Common myeloid progenitor, CD34-positive (primary cell): ENCODE measurements around the gene ENPP5. TPM values are rescaled to one million over a fixed set of nuclear protein-coding genes. Genes with fewer than 3 reads are reported as not detected.

ENCODE experiments used
- CTCF ChIA-PET: fragments of 350-600 bp; sonication (Branson Sonifier 250); formaldehyde crosslinking; loops from one replicate; lab custom pipeline; 2021; ENCODE audit warnings: antibody characterized with exemption; lab: Charles Lee
- POLR2A ChIA-PET: fragments of 350-600 bp; sonication (Branson Sonifier 250); formaldehyde crosslinking; loops from one replicate; lab custom pipeline; 2021; ENCODE audit warnings: antibody characterized with exemption; lab: Charles Lee
- DNase-seq, 3 donors: peaks; one replicate each; pipeline versions ENCODE4 v3.0.0 to v3.0.0-alpha.2; 2013
- H3K27ac ChIP-seq, 2 experiments: 1 replicate in 1 of 2; 2 replicates in 1 of 2; pipeline ENCODE4 v1.7.0; 2013; ENCODE audit warnings: inconsistent platforms in 2 of 2, low read length in 2 of 2, mild to moderate bottlenecking in 2 of 2, low read depth in 1 of 2, moderate library complexity in 1 of 2; ENCODE audit not compliant: severe bottlenecking in 2 of 2, insufficient read depth in 1 of 2, poor library complexity in 1 of 2
- H3K27me3 ChIP-seq, 5 experiments: replicated peaks in 2 of 5; 1 replicate in 3 of 5; 2 replicates in 2 of 5; pipeline versions ENCODE4 v1.6.1 to v1.7.0; 2013; ENCODE audit warnings: low read length in 4 of 5, mild to moderate bottlenecking in 2 of 5, moderate library complexity in 2 of 5, inconsistent platforms in 1 of 5; ENCODE audit not compliant: insufficient read depth in 5 of 5, control insufficient read depth in 4 of 5
- H3K36me3 ChIP-seq, 4 experiments: 1 replicate in 2 of 4; 2 replicates in 2 of 4; pipeline versions ENCODE4 v1.6.1 to v1.7.0; 2013; ENCODE audit warnings: low read length in 3 of 4, control low read depth in 1 of 4, mild to moderate bottlenecking in 1 of 4; ENCODE audit not compliant: control insufficient read depth in 4 of 4, insufficient read depth in 4 of 4
- H3K4me1 ChIP-seq, 4 experiments: 1 replicate in 3 of 4; 2 replicates in 1 of 4; pipeline versions ENCODE4 v1.6.1 to v1.7.1; 2013; ENCODE audit warnings: low read length in 3 of 4, mild to moderate bottlenecking in 3 of 4, control low read depth in 1 of 4, inconsistent platforms in 1 of 4, moderate library complexity in 1 of 4; ENCODE audit not compliant: control insufficient read depth in 4 of 4, insufficient read depth in 4 of 4; ENCODE audit errors: control extremely low read depth in 1 of 4
- H3K4me3 ChIP-seq, 7 experiments: 1 replicate in 4 of 7; 2 replicates in 3 of 7; pipeline versions ENCODE4 v1.5.1 to v1.7.0; 2013; ENCODE audit warnings: mild to moderate bottlenecking in 7 of 7, low read length in 6 of 7, moderate library complexity in 6 of 7, inconsistent platforms in 2 of 7, low read depth in 2 of 7, control low read depth in 1 of 7; ENCODE audit not compliant: insufficient read depth in 4 of 7, control insufficient read depth in 1 of 7; ENCODE audit errors: extremely low read depth in 1 of 7
- H3K9me3 ChIP-seq, 5 experiments: 1 replicate in 4 of 5; 2 replicates in 1 of 5; pipeline versions ENCODE4 v1.6.1 to v1.7.1; 2013; ENCODE audit warnings: low read length in 4 of 5, mild to moderate bottlenecking in 2 of 5, inconsistent platforms in 1 of 5, low read depth in 1 of 5, moderate library complexity in 1 of 5; ENCODE audit not compliant: control insufficient read depth in 4 of 5, insufficient read depth in 2 of 5; ENCODE audit errors: control extremely low read depth in 1 of 5
- WGBS: methylation state at CpG from one replicate; pipeline ENCODE4 v1.1.5; 2013; ENCODE audit not compliant: insufficient coverage; 5-methylcytosine and 5-hydroxymethylcytosine counted together
- polyA plus RNA-seq: library from polyadenylated mRNA; unstranded; fragments of 120-200 nt; gene quantifications from one replicate; pipeline ENCODE4 v1.2.1, GENCODE V29; 2013

The ENPP5 gene
- 1.3 TPM for polyA plus RNA-seq

GRCh38 chr6:46170357-46171289 lies at the start of gene ENPP5:
Gene ENPP5, minus strand, starts transcription at chr6:46170980. Its CDS starts 2,718 bp downstream, at chr6:46168262.
- Histone ChIP-seq H3K27me3 (peaks cover 0 to 3% (median 0%) of the 10 kb centered on the region in 5 experiments), H3K4me3 (peak within 1 kb of the TSS; percentile 69 to 92 (median 82)), H3K9me3 (no peaks in the 10 kb centered on the region), H3K27ac (no peak within 1 kb of the TSS), H3K4me1 (peaks cover 0 to 12% (median 9%) of the 10 kb centered on the region in 4 experiments), H3K36me3 (no peaks in the 10 kb centered on the region)
- peak; percentile 66 to 85 (median 78) for DNase-seq
- CTCF ChIA-PET, result interaction anchor here (0.6 kb wide), 1 partner anchor 236 kb away, joined by 3 read pairs; no protein-coding TSS in a partner anchor
- WGBS, result 2% methylated on average over 31 of the region's 49 CpGs
- POLR2A ChIA-PET, result interaction anchor here (0.6 kb wide), 1 partner anchor 601 kb away, joined by 5 read pairs; no protein-coding TSS in a partner anchor

GRCh38 chr6:46219661-46220060 lies 48.9 kb upstream of the ENPP5 start:
- Histone ChIP-seq H3K9me3 (no peaks in the 10 kb centered on the region), H3K27ac (no peak overlapping the region), H3K4me3 (no peak overlapping the region), H3K4me1 (peaks cover 10 to 27% (median 22%) of the 10 kb centered on the region in 4 experiments), H3K36me3 (no peaks in the 10 kb centered on the region), H3K27me3 (no peaks in the 10 kb centered on the region)
- CTCF ChIA-PET, result interaction anchor here (1.1 to 11.5 kb wide), 5 partner anchors 91 to 188 kb away, joined by 4 to 228 read pairs (median 15); no protein-coding TSS in a partner anchor
- DNase-seq, result no peak
- POLR2A ChIA-PET, result no interaction called here

- no peaks in the 10 kb centered on the region for H3K36me3 ChIP-seq
- POLR2A ChIA-PET, result no interaction called here
- H3K27ac ChIP-seq, result no peak overlapping the region
- peaks cover 10 to 27% (median 22%) of the 10 kb centered on the region in 4 experiments for H3K4me1 ChIP-seq
- no peak for DNase-seq
- WGBS, result no CpG with 5 or more reads among the region's 2 CpGs
- CTCF ChIA-PET, result interaction anchor here (1.5 to 11.5 kb wide), 3 partner anchors 128 to 189 kb away, joined by 3 to 228 read pairs (median 12); no protein-coding TSS in a partner anchor
- H3K4me3 ChIP-seq, result no peak overlapping the region
- no peaks in the 10 kb centered on the region for H3K27me3 ChIP-seq
- no peaks in the 10 kb centered on the region for H3K9me3 ChIP-seq
Measured at GRCh38 chr6:46218457-46218856, 47.7 kb upstream of the ENPP5 start.

GRCh38 chr6:46217671-46218131 lies 46.9 kb upstream of the ENPP5 start:
- no peak overlapping the region for H3K4me3 ChIP-seq
- H3K9me3 ChIP-seq, result no peaks in the 10 kb centered on the region
- H3K4me1 ChIP-seq, result peaks cover 10 to 27% (median 22%) of the 10 kb centered on the region in 4 experiments
- no peak overlapping the region for H3K27ac ChIP-seq
- DNase-seq, result peak; percentile 92 to 94 (median 92)
- WGBS, result 3% methylated on average over 3 of the region's 5 CpGs
- no peaks in the 10 kb centered on the region for H3K36me3 ChIP-seq
- no peaks in the 10 kb centered on the region for H3K27me3 ChIP-seq
- POLR2A ChIA-PET, result no interaction called here
- CTCF ChIA-PET, result interaction anchor here (1.3 to 11.5 kb wide), 5 partner anchors 112 to 190 kb away, joined by 3 to 228 read pairs (median 5); no protein-coding TSS in a partner anchor

- Histone ChIP-seq H3K4me1 (peaks cover 10 to 27% (median 22%) of the 10 kb centered on the region in 4 experiments), H3K9me3 (no peaks in the 10 kb centered on the region), H3K27me3 (no peaks in the 10 kb centered on the region), H3K36me3 (no peaks in the 10 kb centered on the region), H3K4me3 (no peak overlapping the region), H3K27ac (no peak overlapping the region)
- 93% methylated on average over 1 of the region's 2 CpGs for WGBS
- DNase-seq, result peak in 1 of 3 donors; percentile 8
- ChIA-PET POLR2A (no interaction called here), CTCF (interaction anchor here (1.3 to 11.5 kb wide), 4 partner anchors 112 to 191 kb away, joined by 5 to 228 read pairs (median 8); no protein-coding TSS in a partner anchor)
Measured at GRCh38 chr6:46216879-46217278, 46.1 kb upstream of the ENPP5 start.

- H3K9me3 ChIP-seq, result no peaks in the 10 kb centered on the region
- 96% methylated on average over 3 of the region's 4 CpGs for WGBS
- POLR2A ChIA-PET, result no interaction called here
- H3K4me1 ChIP-seq, result peaks cover 10 to 27% (median 21%) of the 10 kb centered on the region in 4 experiments
- no peak for DNase-seq
- no peak overlapping the region for H3K27ac ChIP-seq
- CTCF ChIA-PET, result interaction anchor here (11.5 kb wide), 1 partner anchor 192 kb away, joined by 228 read pairs; no protein-coding TSS in a partner anchor
- no peaks in the 10 kb centered on the region for H3K27me3 ChIP-seq
- no peak overlapping the region for H3K4me3 ChIP-seq
- no peaks in the 10 kb centered on the region for H3K36me3 ChIP-seq
Measured at GRCh38 chr6:46215777-46216176, 45.0 kb upstream of the ENPP5 start.
